K562 (cell line): ENCODE results near the gene PKD1L1. TPM values are rescaled to one million over a fixed set of nuclear protein-coding genes. Genes with fewer than 3 reads are reported as not detected.

Source experiments
- ATAC-seq: fragments of 200-7000 bp; cut with Tn5 transposase; 3 replicates; pipeline ENCODE4 v1.9.1; 2020; ENCODE audit warnings: moderate library complexity
- BruUV-seq: library from RNA; stranded (reverse); fragments of 400-500 nt; replicated peaks from 2 replicates; lab custom pipeline; 2021; lab: Mats Ljungman, UMichigan
- CTCF ChIA-PET: fragments of 300-600 bp; formaldehyde crosslinking; extraction: SDS; loops from one replicate; lab custom pipeline; 2021; ENCODE audit warnings: low intra/inter-chr PET ratio; lab: Yijun Ruan, JAX
- POLR2A ChIA-PET: fragments of 300-600, 350-650 bp; sonication (Branson Sonifier 250); formaldehyde crosslinking; extraction: SDS; loops from one replicate; lab custom pipeline; 2021; ENCODE audit warnings: antibody characterized with exemption, inconsistent platforms; lab: Yijun Ruan, JAX
- DNase-seq, 4 experiments: peaks; one replicate each; pipeline versions ENCODE4 v3.0.0 to v3.0.0-alpha.2; 2011 to 2018; ENCODE audit warnings: low spot score in 3 of 4, mixed read lengths in 3 of 4; ENCODE audit errors: extremely low read depth in 1 of 4
- FAIRE-seq: peaks from 2 replicates; lab custom pipeline; 2011; peaks lifted over from hg19 to GRCh38; lab: Jason Lieb, UNC
- H2AFZ ChIP-seq: 2 replicates; pipeline ENCODE4 v1.6.0; 2011; ENCODE audit warnings: low read depth, low read length, control low read depth, inconsistent platforms
- H3K27ac ChIP-seq: fragments of 200-600 bp; 3 replicates; pipeline ENCODE4 v1.8.0; 2011; ENCODE audit warnings: low read depth, mild to moderate bottlenecking, control low read depth, inconsistent platforms, low read length, moderate library complexity, mixed read lengths; ENCODE audit errors: extremely low read depth
- H3K27me3 ChIP-seq, 2 experiments: fragments of 300-600 bp in 1 of 2; 2 replicates in 1 of 2; 3 replicates in 1 of 2; pipeline versions ENCODE4 v1.6.0 to v1.8.0; 2011; ENCODE audit warnings: inconsistent platforms in 2 of 2, low read length in 2 of 2, mild to moderate bottlenecking in 1 of 2, mixed read lengths in 1 of 2, moderate library complexity in 1 of 2; ENCODE audit not compliant: control insufficient read depth in 2 of 2, insufficient read depth in 2 of 2
- H3K36me3 ChIP-seq: fragments of 300-600 bp; 3 replicates; pipeline ENCODE4 v1.8.0; 2011; ENCODE audit warnings: mild to moderate bottlenecking, low read length, inconsistent platforms; ENCODE audit not compliant: control insufficient read depth, insufficient read depth
- H3K4me1 ChIP-seq, 2 experiments: fragments of 200-600 bp in 1 of 2; replicated peaks in 1 of 2; 2 replicates in 1 of 2; 3 replicates in 1 of 2; pipeline versions ENCODE4 v1.5.1 to v1.8.0; 2011; ENCODE audit warnings: inconsistent platforms in 2 of 2, low read length in 2 of 2, mild to moderate bottlenecking in 1 of 2, mixed read lengths in 1 of 2, moderate library complexity in 1 of 2; ENCODE audit not compliant: control insufficient read depth in 2 of 2, insufficient read depth in 2 of 2
- H3K4me2 ChIP-seq: 2 replicates; pipeline ENCODE4 v1.6.1; 2011; ENCODE audit warnings: low read length, control low read depth, inconsistent platforms, mixed read lengths; ENCODE audit not compliant: insufficient read depth
- H3K4me3 ChIP-seq: fragments of 200-600 bp; sonication (generic), shearing (Covaris generic); 2 replicates; pipeline ENCODE4 v1.5.1; 2016; ENCODE audit warnings: control low read depth, inconsistent platforms
- H3K79me2 ChIP-seq: fragments of 200-600 bp; 3 replicates; pipeline ENCODE4 v1.8.0; 2011; ENCODE audit warnings: low read length, inconsistent platforms; ENCODE audit not compliant: control insufficient read depth, insufficient read depth
- H3K9ac ChIP-seq, 2 experiments: 2 replicates each; pipeline versions ENCODE4 v1.6.0 to v1.6.1; 2011; ENCODE audit warnings: low read depth in 2 of 2, low read length in 2 of 2, control low read depth in 1 of 2, inconsistent platforms in 1 of 2, mild to moderate bottlenecking in 1 of 2, mixed read lengths in 1 of 2; ENCODE audit not compliant: insufficient read depth in 1 of 2
- H3K9me1 ChIP-seq: one replicate; pipeline ENCODE4 v1.6.0; 2011; ENCODE audit warnings: inconsistent platforms, mild to moderate bottlenecking, low read length, moderate library complexity; ENCODE audit not compliant: control insufficient read depth, insufficient read depth
- H3K9me3 ChIP-seq: replicated peaks from 2 replicates; pipeline ENCODE4 v1.5.1; 2011; ENCODE audit warnings: low read depth, low read length, inconsistent platforms; ENCODE audit not compliant: control insufficient read depth, insufficient read depth
- H4K20me1 ChIP-seq: replicated peaks from 2 replicates; pipeline ENCODE4 v1.6.1; 2011; ENCODE audit warnings: low read length, inconsistent platforms, mixed read lengths; ENCODE audit not compliant: control insufficient read depth, insufficient read depth
- CBFA2T2 ChIP-seq: fragments of 450-650 bp; conservative IDR thresholded peaks from 2 replicates; pipeline ENCODE4 v1.6.1; 2017; ENCODE audit warnings: mild to moderate bottlenecking
- NCOA6 ChIP-seq: fragments of 450-650 bp; IDR thresholded peaks from 2 replicates; pipeline ENCODE4 v1.6.1; 2017; ENCODE audit warnings: mild to moderate bottlenecking
- POLR2AphosphoS5 ChIP-seq: IDR thresholded peaks from 2 replicates; pipeline ENCODE4 v1.6.1; 2011; ENCODE audit warnings: mild to moderate bottlenecking, low read depth, low read length, moderate library complexity; ENCODE audit not compliant: control insufficient read depth, insufficient read depth
- PTBP1 ChIP-seq: fragments of 200-400 bp; formaldehyde crosslinking; IDR thresholded peaks from 2 replicates; pipeline ENCODE4 v1.6.1; 2017; ENCODE audit warnings: low read depth, low read length
- RAD51 ChIP-seq: fragments of 450-650 bp; IDR thresholded peaks from 2 replicates; pipeline ENCODE4 v1.7.1; 2016; ENCODE audit warnings: low read depth, mild to moderate bottlenecking, borderline replicate concordance
- TFAM ChIP-seq: fragments of 250-450 bp; sonication (Bioruptor Pico); conservative IDR thresholded peaks from 2 replicates; pipeline ENCODE4 v1.5.0; 2021; ENCODE audit warnings: mild to moderate bottlenecking, moderate library complexity
- TOE1 ChIP-seq, 2 experiments: fragments of 450-650 bp in 1 of 2; sonication (generic) in 1 of 2; formaldehyde crosslinking in 1 of 2; IDR thresholded peaks; 2 replicates each; pipeline versions ENCODE4 v1.7.1 to v1.8.0; 2016 to 2022; ENCODE audit warnings: borderline replicate concordance in 2 of 2, mild to moderate bottlenecking in 2 of 2, antibody characterized with exemption in 1 of 2, inconsistent platforms in 1 of 2, low read depth in 1 of 2, missing genetic modification reagents in 1 of 2, moderate library complexity in 1 of 2
- ZNF551 ChIP-seq: fragments of 250-450 bp; sonication (Bioruptor Pico); IDR thresholded peaks from 2 replicates; pipeline ENCODE4 v1.5.0; 2021; ENCODE audit warnings: mild to moderate bottlenecking, moderate library complexity
- ZNF57 ChIP-seq: fragments of 450-650 bp; formaldehyde crosslinking; IDR thresholded peaks from 2 replicates; pipeline ENCODE4 v1.4.0; 2020; ENCODE audit warnings: mild to moderate bottlenecking, moderate library complexity
- WGBS: fragments of 100-300 bp; shearing (Covaris generic); methylation state at CpG from one replicate; pipeline ENCODE4 v1.1.6; 2016; ENCODE audit warnings: low coverage, mixed read lengths; ENCODE audit not compliant: insufficient coverage; ENCODE audit errors: missing lambda C conversion rate; 5-methylcytosine and 5-hydroxymethylcytosine counted together
- in situ Hi-C: fragments of 300-500 bp; cut with MboI; formaldehyde crosslinking; loops from 4 replicates; pipeline ENCODE4 v1.15.0; 2018; ENCODE audit warnings: inconsistent platforms, mixed read lengths
- intact Hi-C: fragments of 100-400 bp; cut with micrococcal nuclease; formaldehyde crosslinking; loops from 2 replicates; pipeline ENCODE4 v1.14.2; 2022
- polyA plus RNA-seq, 8 experiments: library from polyadenylated mRNA; depleted of rRNA in 4 of 8; stranded (reverse) in 5 of 8; unstranded in 3 of 8; fragments of >200 nt; fragmentation: Nextera tagmentation in 2 of 8; fragmentation: Illumina TruSeq in 1 of 8; extraction: Ambion mirVana in 2 of 8; extraction: Trizol in 1 of 8; gene quantifications; 2 replicates each; pipeline versions ENCODE4 v1.2.1 to v1.2.3, GENCODE V29; 2011 to 2014; ENCODE audit warnings: inconsistent platforms in 1 of 8, missing spikeins in 1 of 8
- total RNA-seq, 7 experiments: library from RNA; depleted of rRNA in 6 of 7; stranded (reverse); fragments of >200 nt in 6 of 7; fragmentation: Illumina TruSeq in 2 of 7; extraction: Trizol in 2 of 7; gene quantifications; 2 replicates each; pipeline versions ENCODE4 v1.2.1 to v1.2.3, GENCODE V29; 2011 to 2021; ENCODE audit warnings: low replicate concordance in 1 of 7
- TF ChIP-seq, protein P1 (sequence below): sonication (generic); formaldehyde crosslinking; IDR thresholded peaks from 2 replicates; pipeline ENCODE4 v1.8.0; 2022; ENCODE audit warnings: mild to moderate bottlenecking, missing genetic modification reagents
- TF ChIP-seq, protein P2 (sequence below): sonication (generic); formaldehyde crosslinking; IDR thresholded peaks from 2 replicates; pipeline ENCODE4 v1.5.0; 2020; ENCODE audit warnings: missing genetic modification reagents
- TF ChIP-seq, protein P3 (sequence below): fragments of 450-650 bp; formaldehyde crosslinking; IDR thresholded peaks from 2 replicates; pipeline ENCODE4 v1.4.0; 2020; ENCODE audit warnings: mild to moderate bottlenecking, mixed read lengths

Gene PKD1L1
- total and polyA plus RNA-seq, 9 of the 15 experiments (the other 6 are each of a cell fraction or from before 2014, with no cell fraction given), result 0.01 to 0.02 TPM; not detected in 7

DNA sequence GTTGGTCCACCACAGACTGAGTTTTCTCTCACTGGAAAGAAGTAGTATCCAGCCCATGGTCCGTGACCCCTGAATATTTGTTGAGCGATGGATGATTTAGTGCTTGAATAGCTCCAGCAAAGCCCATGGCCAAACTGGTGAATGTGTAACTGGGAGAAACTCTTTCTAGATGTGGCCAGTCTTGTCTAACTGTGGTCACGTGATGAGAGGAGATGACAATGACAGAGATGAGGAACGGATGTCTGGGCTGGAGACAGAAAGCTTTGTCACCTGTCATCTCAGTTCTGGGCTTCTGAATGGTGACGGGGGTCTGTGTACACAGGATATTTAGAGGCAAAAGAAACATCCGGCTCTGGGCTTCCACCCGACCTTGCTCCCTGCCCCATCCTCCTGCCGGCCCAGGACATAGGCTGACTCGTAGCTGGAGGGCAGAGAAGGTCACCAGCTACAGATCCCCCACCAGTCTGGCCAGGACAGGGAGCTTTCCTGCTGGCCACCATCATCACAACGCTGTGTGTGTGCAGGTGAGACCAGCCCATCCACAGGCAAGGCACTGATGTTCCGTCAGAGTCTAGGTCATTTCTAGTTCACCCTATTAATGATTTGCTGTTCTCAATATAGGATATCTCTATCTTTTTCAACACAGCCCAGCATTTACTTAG lies 213.8 kb downstream of the PKD1L1 start:
- TF ChIP-seq TOE1 (IDR thresholded peaks at IDR 0.05; ENCODE audit: borderline replicate concordance), result 0 out of 2 replicates have a peak, but pooled peaks have one; percentile 72
- TF ChIP-seq TOE1 (CRISPR knock-in tag; IDR thresholded peaks at IDR 0.05; ENCODE audit: borderline replicate concordance, low read depth), result no peak
- TF ChIP-seq, protein P1, sequence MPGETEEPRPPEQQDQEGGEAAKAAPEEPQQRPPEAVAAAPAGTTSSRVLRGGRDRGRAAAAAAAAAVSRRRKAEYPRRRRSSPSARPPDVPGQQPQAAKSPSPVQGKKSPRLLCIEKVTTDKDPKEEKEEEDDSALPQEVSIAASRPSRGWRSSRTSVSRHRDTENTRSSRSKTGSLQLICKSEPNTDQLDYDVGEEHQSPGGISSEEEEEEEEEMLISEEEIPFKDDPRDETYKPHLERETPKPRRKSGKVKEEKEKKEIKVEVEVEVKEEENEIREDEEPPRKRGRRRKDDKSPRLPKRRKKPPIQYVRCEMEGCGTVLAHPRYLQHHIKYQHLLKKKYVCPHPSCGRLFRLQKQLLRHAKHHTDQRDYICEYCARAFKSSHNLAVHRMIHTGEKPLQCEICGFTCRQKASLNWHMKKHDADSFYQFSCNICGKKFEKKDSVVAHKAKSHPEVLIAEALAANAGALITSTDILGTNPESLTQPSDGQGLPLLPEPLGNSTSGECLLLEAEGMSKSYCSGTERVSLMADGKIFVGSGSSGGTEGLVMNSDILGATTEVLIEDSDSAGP (CRISPR knock-in tag), result no peak
- TF ChIP-seq NCOA6, result no peak
- TF ChIP-seq, protein P2, sequence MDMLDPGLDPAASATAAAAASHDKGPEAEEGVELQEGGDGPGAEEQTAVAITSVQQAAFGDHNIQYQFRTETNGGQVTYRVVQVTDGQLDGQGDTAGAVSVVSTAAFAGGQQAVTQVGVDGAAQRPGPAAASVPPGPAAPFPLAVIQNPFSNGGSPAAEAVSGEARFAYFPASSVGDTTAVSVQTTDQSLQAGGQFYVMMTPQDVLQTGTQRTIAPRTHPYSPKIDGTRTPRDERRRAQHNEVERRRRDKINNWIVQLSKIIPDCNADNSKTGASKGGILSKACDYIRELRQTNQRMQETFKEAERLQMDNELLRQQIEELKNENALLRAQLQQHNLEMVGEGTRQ (CRISPR knock-in tag), result peak; percentile 67
- TF ChIP-seq ZNF57 (CRISPR knock-in tag), result no peak
- no peak for TF ChIP-seq POLR2AphosphoS5
- peak; percentile 78 for TF ChIP-seq RAD51
- 0 out of 2 replicates have a peak, but pooled peaks have one; percentile 18 for TF ChIP-seq CBFA2T2
- TF ChIP-seq, protein P3, sequence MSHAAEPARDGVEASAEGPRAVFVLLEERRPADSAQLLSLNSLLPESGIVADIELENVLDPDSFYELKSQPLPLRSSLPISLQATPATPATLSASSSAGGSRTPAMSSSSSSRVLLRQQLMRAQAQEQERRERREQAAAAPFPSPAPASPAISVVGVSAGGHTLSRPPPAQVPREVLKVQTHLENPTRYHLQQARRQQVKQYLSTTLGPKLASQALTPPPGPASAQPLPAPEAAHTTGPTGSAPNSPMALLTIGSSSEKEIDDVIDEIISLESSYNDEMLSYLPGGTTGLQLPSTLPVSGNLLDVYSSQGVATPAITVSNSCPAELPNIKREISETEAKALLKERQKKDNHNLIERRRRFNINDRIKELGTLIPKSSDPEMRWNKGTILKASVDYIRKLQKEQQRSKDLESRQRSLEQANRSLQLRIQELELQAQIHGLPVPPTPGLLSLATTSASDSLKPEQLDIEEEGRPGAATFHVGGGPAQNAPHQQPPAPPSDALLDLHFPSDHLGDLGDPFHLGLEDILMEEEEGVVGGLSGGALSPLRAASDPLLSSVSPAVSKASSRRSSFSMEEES (CRISPR knock-in tag), result peak; percentile 96
- no peak for TF ChIP-seq TFAM (CRISPR knock-in tag)
- no peak for TF ChIP-seq ZNF551
- TF ChIP-seq PTBP1, result no peak
- H3K4me2 ChIP-seq, result no peak overlapping the region
- no peaks in the 10 kb centered on the region for H3K9me1 ChIP-seq
- no peak overlapping the region for H3K4me3 ChIP-seq
- no peak overlapping the region for H3K9ac ChIP-seq
- no peaks in the 10 kb centered on the region for H4K20me1 ChIP-seq
- 0% methylated on average over 11 of the region's 11 CpGs for WGBS
- H3K27me3 ChIP-seq, result peaks cover 4 to 54% of the 10 kb centered on the region in 2 experiments; a peak in 4 of 5 replicates
- ChIA-PET CTCF (no interaction called here), POLR2A (interaction anchor here (0.6 to 0.9 kb wide), 2 partner anchors 25 to 83 kb away, joined by 3 read pairs; no protein-coding TSS in a partner anchor)
- intact Hi-C loops (no loop called here), in situ Hi-C loops (no loop called here)
- no peaks in the 10 kb centered on the region for H3K36me3 ChIP-seq
- no peaks in the 10 kb centered on the region for H3K79me2 ChIP-seq
- H3K4me1 ChIP-seq, result no peaks in the 10 kb centered on the region
- FAIRE-seq (no peak), ATAC-seq (no peak), DNase-seq (no peak)
- H2AFZ ChIP-seq, result no peak overlapping the region
- H3K27ac ChIP-seq, result no peak overlapping the region
- no TSS peak for BruUV-seq
- no peaks in the 10 kb centered on the region for H3K9me3 ChIP-seq
